Suprapubic skin (tissue), 4 donors: ENCODE data around the gene REP15.

Experiments
- POLR2A ChIP-seq, 2 donors: fragments of 450-650 bp; IDR thresholded peaks; one replicate each; pipeline ENCODE4 v1.6.1; 2017; ENCODE audit warnings: antibody characterized with exemption in 2 of 2, mild to moderate bottlenecking in 2 of 2, moderate library complexity in 2 of 2
- POLR2AphosphoS5 ChIP-seq, 3 donors: sonication (generic); formaldehyde crosslinking; IDR thresholded peaks; one replicate each; pipeline ENCODE4 v1.6.1; 2017; ENCODE audit warnings: antibody characterized with exemption in 3 of 3
- TF ChIP-seq, protein P1 (sequence below), 2 donors: fragments of 200-600 bp in 1 of 2; fragments of 450-650 bp in 1 of 2; sonication (generic) in 1 of 2; IDR thresholded peaks; one replicate each; pipeline ENCODE4 v1.5.1; 2016 to 2019; ENCODE audit warnings: antibody characterized with exemption in 2 of 2, mild to moderate bottlenecking in 1 of 2, moderate library complexity in 1 of 2

DNA sequence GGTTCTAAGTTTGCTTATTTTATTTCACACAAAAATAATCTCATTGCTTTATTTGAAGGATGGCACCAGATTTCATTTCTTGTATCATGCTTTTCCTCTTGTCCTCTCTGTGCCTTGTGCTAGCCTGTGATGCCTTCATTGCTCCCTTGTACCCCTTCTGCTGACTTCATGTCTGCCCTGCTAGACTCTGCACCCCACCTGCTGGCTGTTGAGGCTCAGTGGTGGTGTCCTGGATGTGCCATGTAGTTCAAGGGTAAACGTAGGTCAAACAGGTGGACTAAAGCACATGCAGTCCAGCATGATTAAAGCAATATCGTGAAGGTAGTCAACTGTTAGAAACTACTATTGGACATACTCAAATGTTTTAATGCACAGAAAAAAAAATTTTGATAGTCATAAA, 36.0 kb downstream of the REP15 start:
- TF ChIP-seq, protein P1, sequence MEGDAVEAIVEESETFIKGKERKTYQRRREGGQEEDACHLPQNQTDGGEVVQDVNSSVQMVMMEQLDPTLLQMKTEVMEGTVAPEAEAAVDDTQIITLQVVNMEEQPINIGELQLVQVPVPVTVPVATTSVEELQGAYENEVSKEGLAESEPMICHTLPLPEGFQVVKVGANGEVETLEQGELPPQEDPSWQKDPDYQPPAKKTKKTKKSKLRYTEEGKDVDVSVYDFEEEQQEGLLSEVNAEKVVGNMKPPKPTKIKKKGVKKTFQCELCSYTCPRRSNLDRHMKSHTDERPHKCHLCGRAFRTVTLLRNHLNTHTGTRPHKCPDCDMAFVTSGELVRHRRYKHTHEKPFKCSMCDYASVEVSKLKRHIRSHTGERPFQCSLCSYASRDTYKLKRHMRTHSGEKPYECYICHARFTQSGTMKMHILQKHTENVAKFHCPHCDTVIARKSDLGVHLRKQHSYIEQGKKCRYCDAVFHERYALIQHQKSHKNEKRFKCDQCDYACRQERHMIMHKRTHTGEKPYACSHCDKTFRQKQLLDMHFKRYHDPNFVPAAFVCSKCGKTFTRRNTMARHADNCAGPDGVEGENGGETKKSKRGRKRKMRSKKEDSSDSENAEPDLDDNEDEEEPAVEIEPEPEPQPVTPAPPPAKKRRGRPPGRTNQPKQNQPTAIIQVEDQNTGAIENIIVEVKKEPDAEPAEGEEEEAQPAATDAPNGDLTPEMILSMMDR (IDR thresholded peaks at IDR 0.05), result no peak
- no peak for TF ChIP-seq POLR2A (IDR thresholded peaks at IDR 0.05)
- TF ChIP-seq POLR2AphosphoS5 (IDR thresholded peaks at IDR 0.05), result no peak
